K562 (cell line): ENCODE measurements around the gene PAPSS2. TPM values are rescaled to one million over a fixed set of nuclear protein-coding genes. Genes with fewer than 3 reads are reported as not detected.

Experiments
- ATAC-seq: fragments of 200-7000 bp; cut with Tn5 transposase; 3 replicates; pipeline ENCODE4 v1.9.1; 2020; ENCODE audit warnings: moderate library complexity
- BruUV-seq: library from RNA; stranded (reverse); fragments of 400-500 nt; replicated peaks from 2 replicates; lab custom pipeline; 2021; lab: Mats Ljungman, UMichigan
- CTCF ChIA-PET: fragments of 300-600 bp; formaldehyde crosslinking; extraction: SDS; loops from one replicate; lab custom pipeline; 2021; ENCODE audit warnings: low intra/inter-chr PET ratio; lab: Yijun Ruan, JAX
- POLR2A ChIA-PET: fragments of 300-600, 350-650 bp; sonication (Branson Sonifier 250); formaldehyde crosslinking; extraction: SDS; loops from one replicate; lab custom pipeline; 2021; ENCODE audit warnings: antibody characterized with exemption, inconsistent platforms; lab: Yijun Ruan, JAX
- DNase-seq, 4 experiments: peaks; one replicate each; pipeline versions ENCODE4 v3.0.0 to v3.0.0-alpha.2; 2011 to 2018; ENCODE audit warnings: low spot score in 3 of 4, mixed read lengths in 3 of 4; ENCODE audit errors: extremely low read depth in 1 of 4
- FAIRE-seq: peaks from 2 replicates; lab custom pipeline; 2011; peaks lifted over from hg19 to GRCh38; lab: Jason Lieb, UNC
- H2AFZ ChIP-seq: 2 replicates; pipeline ENCODE4 v1.6.0; 2011; ENCODE audit warnings: low read depth, low read length, control low read depth, inconsistent platforms
- H3K27ac ChIP-seq: fragments of 200-600 bp; 3 replicates; pipeline ENCODE4 v1.8.0; 2011; ENCODE audit warnings: low read depth, mild to moderate bottlenecking, control low read depth, inconsistent platforms, low read length, moderate library complexity, mixed read lengths; ENCODE audit errors: extremely low read depth
- H3K27me3 ChIP-seq, 2 experiments: fragments of 300-600 bp in 1 of 2; 2 replicates in 1 of 2; 3 replicates in 1 of 2; pipeline versions ENCODE4 v1.6.0 to v1.8.0; 2011; ENCODE audit warnings: inconsistent platforms in 2 of 2, low read length in 2 of 2, mild to moderate bottlenecking in 1 of 2, mixed read lengths in 1 of 2, moderate library complexity in 1 of 2; ENCODE audit not compliant: control insufficient read depth in 2 of 2, insufficient read depth in 2 of 2
- H3K36me3 ChIP-seq: fragments of 300-600 bp; 3 replicates; pipeline ENCODE4 v1.8.0; 2011; ENCODE audit warnings: mild to moderate bottlenecking, low read length, inconsistent platforms; ENCODE audit not compliant: control insufficient read depth, insufficient read depth
- H3K4me1 ChIP-seq, 2 experiments: fragments of 200-600 bp in 1 of 2; replicated peaks in 1 of 2; 2 replicates in 1 of 2; 3 replicates in 1 of 2; pipeline versions ENCODE4 v1.5.1 to v1.8.0; 2011; ENCODE audit warnings: inconsistent platforms in 2 of 2, low read length in 2 of 2, mild to moderate bottlenecking in 1 of 2, mixed read lengths in 1 of 2, moderate library complexity in 1 of 2; ENCODE audit not compliant: control insufficient read depth in 2 of 2, insufficient read depth in 2 of 2
- H3K4me2 ChIP-seq: 2 replicates; pipeline ENCODE4 v1.6.1; 2011; ENCODE audit warnings: low read length, control low read depth, inconsistent platforms, mixed read lengths; ENCODE audit not compliant: insufficient read depth
- H3K4me3 ChIP-seq: fragments of 200-600 bp; sonication (generic), shearing (Covaris generic); 2 replicates; pipeline ENCODE4 v1.5.1; 2016; ENCODE audit warnings: control low read depth, inconsistent platforms
- H3K79me2 ChIP-seq: fragments of 200-600 bp; 3 replicates; pipeline ENCODE4 v1.8.0; 2011; ENCODE audit warnings: low read length, inconsistent platforms; ENCODE audit not compliant: control insufficient read depth, insufficient read depth
- H3K9ac ChIP-seq, 2 experiments: 2 replicates each; pipeline versions ENCODE4 v1.6.0 to v1.6.1; 2011; ENCODE audit warnings: low read depth in 2 of 2, low read length in 2 of 2, control low read depth in 1 of 2, inconsistent platforms in 1 of 2, mild to moderate bottlenecking in 1 of 2, mixed read lengths in 1 of 2; ENCODE audit not compliant: insufficient read depth in 1 of 2
- H3K9me1 ChIP-seq: one replicate; pipeline ENCODE4 v1.6.0; 2011; ENCODE audit warnings: inconsistent platforms, mild to moderate bottlenecking, low read length, moderate library complexity; ENCODE audit not compliant: control insufficient read depth, insufficient read depth
- H3K9me3 ChIP-seq: replicated peaks from 2 replicates; pipeline ENCODE4 v1.5.1; 2011; ENCODE audit warnings: low read depth, low read length, inconsistent platforms; ENCODE audit not compliant: control insufficient read depth, insufficient read depth
- H4K20me1 ChIP-seq: replicated peaks from 2 replicates; pipeline ENCODE4 v1.6.1; 2011; ENCODE audit warnings: low read length, inconsistent platforms, mixed read lengths; ENCODE audit not compliant: control insufficient read depth, insufficient read depth
- AFF4 ChIP-seq: sonication (generic); formaldehyde crosslinking; IDR thresholded peaks from 2 replicates; pipeline ENCODE4 v1.8.0; 2023; ENCODE audit warnings: mild to moderate bottlenecking, missing genetic modification reagents
- CBFA2T3 ChIP-seq: fragments of 450-650 bp; IDR thresholded peaks from 2 replicates; pipeline ENCODE4 v1.6.1; 2017
- DACH1 ChIP-seq: fragments of 450-650 bp; IDR thresholded peaks from 2 replicates; pipeline ENCODE4 v1.6.1; 2018; ENCODE audit not compliant: partially characterized antibody
- E2F1 ChIP-seq: sonication (generic); formaldehyde crosslinking; IDR thresholded peaks from 2 replicates; pipeline ENCODE4 v1.8.1; 2023; ENCODE audit warnings: mild to moderate bottlenecking, missing genetic modification reagents, moderate library complexity
- EHMT2 ChIP-seq: fragments of 450-650 bp; IDR thresholded peaks from 2 replicates; pipeline ENCODE4 v1.6.1; 2018; ENCODE audit warnings: antibody characterized with exemption
- ETV6 ChIP-seq, 3 experiments: fragments of 150-350 bp in 1 of 3; sonication (generic) in 1 of 3; formaldehyde crosslinking in 1 of 3; IDR thresholded peaks; 2 replicates each; pipeline versions ENCODE4 v1.6.1 to v1.8.0; 2014 to 2022; ENCODE audit warnings: borderline replicate concordance in 2 of 3, low read depth in 2 of 3, antibody characterized with exemption in 1 of 3, low read length in 1 of 3, mild to moderate bottlenecking in 1 of 3, missing genetic modification reagents in 1 of 3
- FOXM1 ChIP-seq, 2 experiments: fragments of 450-650 bp in 1 of 2; sonication (generic) in 1 of 2; formaldehyde crosslinking in 1 of 2; IDR thresholded peaks; 2 replicates each; pipeline versions ENCODE4 v1.6.1 to v1.9.0; 2017 to 2022; ENCODE audit warnings: low read depth in 2 of 2, mild to moderate bottlenecking in 2 of 2, missing genetic modification reagents in 1 of 2, moderate library complexity in 1 of 2
- HDAC2 ChIP-seq: fragments of 450-650 bp; IDR thresholded peaks from 2 replicates; pipeline ENCODE4 v1.6.1; 2016; ENCODE audit warnings: mild to moderate bottlenecking
- HNRNPLL ChIP-seq: fragments of 200-400 bp; formaldehyde crosslinking; IDR thresholded peaks from 2 replicates; pipeline ENCODE4 v1.6.1; 2017; ENCODE audit warnings: low read length, low read depth, mild to moderate bottlenecking; ENCODE audit not compliant: poor library complexity, severe bottlenecking
- PHF20 ChIP-seq: fragments of 450-650 bp; IDR thresholded peaks from 2 replicates; pipeline ENCODE4 v1.6.1; 2018; ENCODE audit not compliant: partially characterized antibody
- ZNF707 ChIP-seq: fragments of 250-450 bp; sonication (Bioruptor Pico); conservative IDR thresholded peaks from 2 replicates; pipeline ENCODE4 v1.8.0; 2022; ENCODE audit warnings: inconsistent platforms, mild to moderate bottlenecking, moderate library complexity
- WGBS: fragments of 100-300 bp; shearing (Covaris generic); methylation state at CpG from one replicate; pipeline ENCODE4 v1.1.6; 2016; ENCODE audit warnings: low coverage, mixed read lengths; ENCODE audit not compliant: insufficient coverage; ENCODE audit errors: missing lambda C conversion rate; 5-methylcytosine and 5-hydroxymethylcytosine counted together
- in situ Hi-C: fragments of 300-500 bp; cut with MboI; formaldehyde crosslinking; loops from 4 replicates; pipeline ENCODE4 v1.15.0; 2018; ENCODE audit warnings: inconsistent platforms, mixed read lengths
- intact Hi-C: fragments of 100-400 bp; cut with micrococcal nuclease; formaldehyde crosslinking; loops from 2 replicates; pipeline ENCODE4 v1.14.2; 2022
- polyA plus RNA-seq, 8 experiments: library from polyadenylated mRNA; depleted of rRNA in 4 of 8; stranded (reverse) in 5 of 8; unstranded in 3 of 8; fragments of >200 nt; fragmentation: Nextera tagmentation in 2 of 8; fragmentation: Illumina TruSeq in 1 of 8; extraction: Ambion mirVana in 2 of 8; extraction: Trizol in 1 of 8; gene quantifications; 2 replicates each; pipeline versions ENCODE4 v1.2.1 to v1.2.3, GENCODE V29; 2011 to 2014; ENCODE audit warnings: inconsistent platforms in 1 of 8, missing spikeins in 1 of 8
- total RNA-seq, 7 experiments: library from RNA; depleted of rRNA in 6 of 7; stranded (reverse); fragments of >200 nt in 6 of 7; fragmentation: Illumina TruSeq in 2 of 7; extraction: Trizol in 2 of 7; gene quantifications; 2 replicates each; pipeline versions ENCODE4 v1.2.1 to v1.2.3, GENCODE V29; 2011 to 2021; ENCODE audit warnings: low replicate concordance in 1 of 7

The PAPSS2 gene
- total and polyA plus RNA-seq, 9 of the 15 experiments (the other 6 are each of a cell fraction or from before 2014, with no cell fraction given) = 0.01 to 0.29 TPM; not detected in 7

GRCh38 chr10:87640043-87640442 lies 19.6 kb upstream of the PAPSS2 start:
- no peak for DNase-seq
- no peak for FAIRE-seq
- intact Hi-C loops (no loop called here), in situ Hi-C loops (no loop called here)
- CTCF ChIA-PET = no interaction called here
- Histone ChIP-seq H3K4me1 (no peaks in the 10 kb centered on the region), H3K9me3 (no peaks in the 10 kb centered on the region), H3K9me1 (no peaks in the 10 kb centered on the region), H3K79me2 (no peaks in the 10 kb centered on the region), H2AFZ (no peak overlapping the region), H3K4me3 (no peak overlapping the region), H4K20me1 (no peaks in the 10 kb centered on the region), H3K27ac (no peak overlapping the region), H3K9ac (no peak overlapping the region), H3K4me2 (no peak overlapping the region), H3K36me3 (no peaks in the 10 kb centered on the region), H3K27me3 (no peaks in the 10 kb centered on the region)
- ATAC-seq = no peak
- POLR2A ChIA-PET = no interaction called here
- TF ChIP-seq ETV6 (IDR thresholded peaks at IDR 0.05; ENCODE audit: borderline replicate concordance in 1 of 2, low read depth in 2 of 2, low read length in 1 of 2) (no peak), ETV6 (CRISPR knock-in tag; IDR thresholded peaks at IDR 0.05; ENCODE audit: borderline replicate concordance) (no peak), CBFA2T3 (peak; percentile 25; the same call in 1 of the 2 replicates)
- BruUV-seq = no TSS peak

- ChIA-PET POLR2A (interaction anchor here (1.2 kb wide), 1 partner anchor 23 kb away, joined by 3 read pairs; no protein-coding TSS in a partner anchor), CTCF (no interaction called here)
- H4K20me1 ChIP-seq = no peaks in the 10 kb centered on the region
- H3K79me2 ChIP-seq = no peaks in the 10 kb centered on the region
- no peaks in the 10 kb centered on the region for H3K27me3 ChIP-seq
- H3K4me3 ChIP-seq = no peak overlapping the region
- H2AFZ ChIP-seq = no peak overlapping the region
- no peaks in the 10 kb centered on the region for H3K36me3 ChIP-seq
- intact Hi-C loops = no loop called here
- no peaks in the 10 kb centered on the region for H3K9me3 ChIP-seq
- no peak for DNase-seq
- H3K27ac ChIP-seq = no peak overlapping the region
- FAIRE-seq = no peak
- in situ Hi-C loops = no loop called here
- H3K4me2 ChIP-seq = no peak overlapping the region
- H3K4me1 ChIP-seq = no peaks in the 10 kb centered on the region
- H3K9ac ChIP-seq = no peak overlapping the region
- ATAC-seq = no peak
- WGBS = 19% methylated on average over 7 of the region's 11 CpGs
- H3K9me1 ChIP-seq = no peaks in the 10 kb centered on the region
- no TSS peak for BruUV-seq
- no peak for TF ChIP-seq DACH1
- TF ChIP-seq HDAC2 = no peak
- no peak for TF ChIP-seq EHMT2
- TF ChIP-seq FOXM1 (IDR thresholded peaks at IDR 0.05; ENCODE audit: low read depth) = no peak
- no peak for TF ChIP-seq FOXM1 (CRISPR knock-in tag; IDR thresholded peaks at IDR 0.05; ENCODE audit: low read depth)
- no peak for TF ChIP-seq AFF4 (CRISPR knock-in tag)
- no peak for TF ChIP-seq PHF20
- no peak for TF ChIP-seq ZNF707 (CRISPR knock-in tag)
- TF ChIP-seq HNRNPLL = no peak
- no peak for TF ChIP-seq E2F1 (CRISPR knock-in tag)
Measured at GRCh38 chr10:87642486-87642885, 17.2 kb upstream of the PAPSS2 start.
